Measurements from ENCODE around the gene ADGRA1. TPM values are rescaled to one million over a fixed set of nuclear protein-coding genes. Genes with fewer than 3 reads are reported as not detected.

ADGRA1 gene
- total RNA-seq, 3 donors from 2014 or later (not counting 1 experiment from before 2014, with no cell fraction given) = not detected

DNA sequence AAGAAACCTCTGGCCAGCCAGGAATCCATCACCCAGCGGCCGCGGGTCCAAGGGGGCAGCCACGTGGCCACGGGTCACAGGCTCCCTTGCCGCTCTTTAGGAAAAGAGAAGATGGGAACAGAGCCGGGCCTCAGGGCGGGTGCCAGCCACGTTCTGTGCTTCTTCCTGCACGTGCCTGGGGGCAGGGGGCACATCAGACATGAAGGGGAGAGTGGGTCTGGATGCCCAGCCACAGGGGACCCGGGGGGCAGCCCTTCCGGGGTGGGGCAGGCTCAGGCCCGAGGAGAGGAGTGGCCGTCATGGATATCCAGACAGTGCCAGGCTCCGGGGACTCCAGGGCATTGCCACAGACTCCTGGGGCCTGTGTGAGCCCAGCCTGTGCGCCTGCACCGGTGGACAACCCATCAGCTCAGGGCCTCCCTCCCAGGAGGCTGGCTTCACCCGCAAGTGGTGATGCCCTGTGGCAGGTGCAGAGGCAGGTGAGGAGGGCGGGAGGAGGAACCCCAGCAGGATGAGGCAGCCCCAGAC, 31.0 kb upstream of the ADGRA1 start:
- no peaks in the 10 kb centered on the region for H3K9me3 ChIP-seq (ENCODE audit: control insufficient read depth, insufficient read depth, low read length)
- ATAC-seq (no peak), DNase-seq (no peak)
- Mint-ChIP-seq H3K36me3 (no peaks in the 10 kb centered on the region), H3K4me3 (no peak overlapping the region), H3K9me3 (no peaks in the 10 kb centered on the region), H3K27ac (no peak overlapping the region), H3K4me1 (peaks cover 13 to 23% of the 10 kb centered on the region in 2 donors), H3K27me3 (ENCODE audit: low read depth in 2 of 2) (peaks cover 0 to 5% of the 10 kb centered on the region in 2 donors)
- intact Hi-C loops (cut with micrococcal nuclease) = no loop called here
- TF ChIP-seq, protein P1, sequence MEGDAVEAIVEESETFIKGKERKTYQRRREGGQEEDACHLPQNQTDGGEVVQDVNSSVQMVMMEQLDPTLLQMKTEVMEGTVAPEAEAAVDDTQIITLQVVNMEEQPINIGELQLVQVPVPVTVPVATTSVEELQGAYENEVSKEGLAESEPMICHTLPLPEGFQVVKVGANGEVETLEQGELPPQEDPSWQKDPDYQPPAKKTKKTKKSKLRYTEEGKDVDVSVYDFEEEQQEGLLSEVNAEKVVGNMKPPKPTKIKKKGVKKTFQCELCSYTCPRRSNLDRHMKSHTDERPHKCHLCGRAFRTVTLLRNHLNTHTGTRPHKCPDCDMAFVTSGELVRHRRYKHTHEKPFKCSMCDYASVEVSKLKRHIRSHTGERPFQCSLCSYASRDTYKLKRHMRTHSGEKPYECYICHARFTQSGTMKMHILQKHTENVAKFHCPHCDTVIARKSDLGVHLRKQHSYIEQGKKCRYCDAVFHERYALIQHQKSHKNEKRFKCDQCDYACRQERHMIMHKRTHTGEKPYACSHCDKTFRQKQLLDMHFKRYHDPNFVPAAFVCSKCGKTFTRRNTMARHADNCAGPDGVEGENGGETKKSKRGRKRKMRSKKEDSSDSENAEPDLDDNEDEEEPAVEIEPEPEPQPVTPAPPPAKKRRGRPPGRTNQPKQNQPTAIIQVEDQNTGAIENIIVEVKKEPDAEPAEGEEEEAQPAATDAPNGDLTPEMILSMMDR (IDR thresholded peaks at IDR 0.05) = no peak
- WGBS (ENCODE audit: insufficient coverage) = 88% methylated on average over 19 of the region's 19 CpGs
- no peaks in the 10 kb centered on the region for H3K36me3 ChIP-seq (ENCODE audit: control insufficient read depth, insufficient read depth, low read length)
- no peaks in the 10 kb centered on the region for H3K27me3 ChIP-seq (ENCODE audit: control insufficient read depth, insufficient read depth, low read length)
- H3K4me1 ChIP-seq (ENCODE audit: control insufficient read depth, insufficient read depth, low read length) = peaks cover 20% of the 10 kb centered on the region
- no peak overlapping the region for H3K4me3 ChIP-seq (ENCODE audit: low read length)
- no peak overlapping the region for H3K27ac ChIP-seq (ENCODE audit: low read length)

DNA sequence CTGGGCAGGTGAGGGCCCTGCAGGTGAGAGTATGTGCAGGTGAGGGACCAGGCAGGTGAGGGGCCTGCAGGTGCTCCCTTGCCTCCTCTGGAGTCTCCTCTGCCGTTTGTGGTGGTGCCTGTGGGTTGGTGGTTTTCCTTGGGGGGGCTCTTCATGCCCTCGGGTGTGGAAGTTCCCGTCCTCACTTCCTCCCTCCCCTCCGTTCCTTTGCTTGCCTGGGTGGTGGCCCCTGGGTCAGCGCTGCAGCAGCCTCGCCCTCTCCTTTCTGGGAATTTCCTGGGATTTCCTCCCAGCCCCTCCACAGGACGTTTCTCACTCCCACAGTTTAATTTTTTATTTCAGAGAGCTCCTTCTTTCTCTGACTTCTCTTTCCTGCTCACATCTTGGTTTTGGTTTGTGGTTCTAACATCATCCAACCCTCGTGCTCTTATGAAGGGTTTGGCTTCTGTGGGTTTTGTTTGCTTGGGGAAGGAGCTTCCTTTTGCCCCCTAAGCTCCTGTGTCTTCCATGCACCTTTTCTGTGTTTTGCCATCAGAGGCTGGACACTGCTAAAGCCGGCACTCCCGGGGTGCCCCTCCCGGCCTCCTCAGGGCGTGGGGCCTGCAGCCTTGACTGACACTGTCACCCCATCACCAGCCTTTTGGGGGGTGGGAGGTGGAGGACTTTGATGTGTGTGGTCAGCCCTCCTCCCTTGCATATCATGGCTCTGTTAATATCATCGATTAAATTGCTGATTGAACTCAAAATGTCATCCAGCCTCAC, 29.2 kb upstream of the ADGRA1 start:
- no peak overlapping the region for H3K4me3 ChIP-seq (ENCODE audit: low read length)
- Mint-ChIP-seq H3K27ac (peak overlapping the region in 1 of 2 donors; percentile 30), H3K9me3 (no peaks in the 10 kb centered on the region), H3K4me1 (peaks cover 13 to 23% of the 10 kb centered on the region in 2 donors), H3K4me3 (peak overlapping the region; percentile 64), H3K27me3 (ENCODE audit: low read depth in 2 of 2) (peaks cover 0 to 5% of the 10 kb centered on the region in 2 donors), H3K36me3 (no peaks in the 10 kb centered on the region)
- no peaks in the 10 kb centered on the region for H3K9me3 ChIP-seq (ENCODE audit: control insufficient read depth, insufficient read depth, low read length)
- 12% methylated on average over 9 of the region's 13 CpGs for WGBS (ENCODE audit: insufficient coverage)
- H3K27ac ChIP-seq (ENCODE audit: low read length) = no peak overlapping the region
- no peaks in the 10 kb centered on the region for H3K27me3 ChIP-seq (ENCODE audit: control insufficient read depth, insufficient read depth, low read length)
- no peaks in the 10 kb centered on the region for H3K36me3 ChIP-seq (ENCODE audit: control insufficient read depth, insufficient read depth, low read length)
- DNase-seq (peak in 1 of 2 donors; percentile 9), ATAC-seq (peak in 1 of 3 donors; percentile 61)
- H3K4me1 ChIP-seq (ENCODE audit: control insufficient read depth, insufficient read depth, low read length) = peaks cover 20% of the 10 kb centered on the region
- intact Hi-C loops (cut with micrococcal nuclease) = no loop called here
- TF ChIP-seq, protein P1 (IDR thresholded peaks at IDR 0.05) = no peak

DNA sequence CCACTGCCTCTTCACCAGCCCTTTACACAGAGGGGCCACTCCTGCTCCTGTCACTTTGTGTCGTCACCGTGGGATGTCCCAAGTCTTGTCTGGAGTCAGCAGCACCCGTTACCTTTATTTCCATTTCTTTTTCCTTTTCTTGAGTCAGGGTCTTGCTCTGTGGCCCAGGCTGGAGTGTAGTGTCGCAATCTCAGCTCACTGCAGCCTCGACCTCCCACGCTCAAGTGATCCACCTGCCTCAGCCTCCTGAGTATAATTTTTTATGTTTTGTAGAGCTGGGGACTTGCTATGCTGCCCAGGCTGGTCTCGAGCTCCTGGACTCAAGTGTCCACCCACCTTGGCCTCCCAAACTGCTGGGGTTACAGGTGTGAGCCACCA, 28.6 kb upstream of the ADGRA1 start:
- ATAC-seq (no peak), DNase-seq (no peak)
- Histone ChIP-seq H3K4me3 (ENCODE audit: low read length) (no peak overlapping the region), H3K36me3 (ENCODE audit: control insufficient read depth, insufficient read depth, low read length) (no peaks in the 10 kb centered on the region), H3K27me3 (ENCODE audit: control insufficient read depth, insufficient read depth, low read length) (no peaks in the 10 kb centered on the region), H3K27ac (ENCODE audit: low read length) (no peak overlapping the region), H3K9me3 (ENCODE audit: control insufficient read depth, insufficient read depth, low read length) (no peaks in the 10 kb centered on the region), H3K4me1 (ENCODE audit: control insufficient read depth, insufficient read depth, low read length) (peaks cover 20% of the 10 kb centered on the region)
- TF ChIP-seq, protein P1 (IDR thresholded peaks at IDR 0.05) = no peak
- intact Hi-C loops (cut with micrococcal nuclease) = no loop called here
- no peaks in the 10 kb centered on the region for H3K9me3 Mint-ChIP-seq
- peaks cover 13 to 23% of the 10 kb centered on the region in 2 donors for H3K4me1 Mint-ChIP-seq
- peak overlapping the region; percentile 64 for H3K4me3 Mint-ChIP-seq
- no peaks in the 10 kb centered on the region for H3K36me3 Mint-ChIP-seq
- H3K27ac Mint-ChIP-seq = no peak overlapping the region
- 85% methylated on average over 7 of the region's 7 CpGs for WGBS (ENCODE audit: insufficient coverage)
- peaks cover 0 to 5% of the 10 kb centered on the region in 2 donors for H3K27me3 Mint-ChIP-seq (ENCODE audit: low read depth in 2 of 2)
